ENCODE data around the gene MEN1.
"Not testable (repeated sequence)": the region's sequence is repeated elsewhere in the genome, so short reads cannot be mapped to it uniquely, and the experiment has no call there.

Gene MEN1

GRCh38 chr11:64826578-64827450, 16.5 kb upstream of the MEN1 start:
- no peak for DNase-seq (ENCODE audit: low read depth)

GRCh38 chr11:64826062-64826461, 15.7 kb upstream of the MEN1 start:
- H3K27me3 ChIP-seq (replicated peaks; ENCODE audit: control insufficient read depth, insufficient read depth, low read length) = peaks cover 26% of the 10 kb centered on the region
- no peak overlapping the region for H3K9ac ChIP-seq (ENCODE audit: low read length)
- no peaks in the 10 kb centered on the region for H3K36me3 ChIP-seq (ENCODE audit: control insufficient read depth, insufficient read depth, low read length, severe bottlenecking)
- H3K4me1 ChIP-seq (ENCODE audit: control insufficient read depth, insufficient read depth, low read length) = no peaks in the 10 kb centered on the region
- DNase-seq (ENCODE audit: low read depth) = no peak
- H3K9me3 ChIP-seq (ENCODE audit: control insufficient read depth, low read length) = no peaks in the 10 kb centered on the region
- no peak overlapping the region for H3K4me3 ChIP-seq (ENCODE audit: low read length)

More at GRCh38 chr11:64826578-64827450, 16.5 kb upstream of the MEN1 start:
- Histone ChIP-seq H3K36me3 (ENCODE audit: control insufficient read depth, insufficient read depth, low read length, severe bottlenecking) (no peaks in the 10 kb centered on the region), H3K4me3 (ENCODE audit: low read length) (no peak overlapping the region), H3K27me3 (replicated peaks; ENCODE audit: control insufficient read depth, insufficient read depth, low read length) (peaks cover 26% of the 10 kb centered on the region), H3K4me1 (ENCODE audit: control insufficient read depth, insufficient read depth, low read length) (no peaks in the 10 kb centered on the region), H3K9me3 (ENCODE audit: control insufficient read depth, low read length) (no peaks in the 10 kb centered on the region), H3K9ac (ENCODE audit: low read length) (no peak overlapping the region)

DNA sequence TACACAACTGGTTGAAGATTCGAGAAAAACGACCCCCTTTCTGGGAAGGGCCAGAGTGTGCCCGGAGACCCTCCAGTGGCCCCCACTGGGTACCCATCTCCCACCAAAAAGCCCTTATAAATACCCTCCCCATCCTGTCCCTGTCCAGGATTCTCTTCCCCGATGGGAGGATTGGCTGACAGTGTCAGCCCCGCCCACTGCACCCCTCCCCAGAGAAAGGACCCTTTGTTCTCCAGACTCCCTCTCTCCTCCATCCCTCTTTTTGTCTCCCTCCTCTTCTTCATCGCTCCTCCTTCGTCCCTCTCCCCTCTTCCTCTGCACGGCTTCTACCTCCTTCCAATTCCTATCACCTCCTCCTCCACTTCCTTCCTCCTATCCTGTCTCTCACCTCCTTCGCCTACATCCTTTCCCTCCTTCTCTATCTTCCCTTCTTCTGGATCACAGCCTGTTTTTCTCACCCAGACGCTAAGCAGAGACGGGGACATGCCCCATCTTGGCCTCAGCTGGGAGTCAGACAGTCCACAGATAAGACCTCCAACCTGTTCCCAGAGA, 13.3 kb upstream of the MEN1 start:
- Histone ChIP-seq H3K4me3 (ENCODE audit: low read length) (no peak overlapping the region), H3K36me3 (ENCODE audit: control insufficient read depth, insufficient read depth, low read length, severe bottlenecking) (no peaks in the 10 kb centered on the region), H3K9me3 (ENCODE audit: control insufficient read depth, low read length) (no peaks in the 10 kb centered on the region), H3K9ac (ENCODE audit: low read length) (no peak overlapping the region), H3K4me1 (ENCODE audit: control insufficient read depth, insufficient read depth, low read length) (no peaks in the 10 kb centered on the region), H3K27me3 (replicated peaks; ENCODE audit: control insufficient read depth, insufficient read depth, low read length) (peaks cover 26% of the 10 kb centered on the region)
- no peak for DNase-seq (ENCODE audit: low read depth)

DNA sequence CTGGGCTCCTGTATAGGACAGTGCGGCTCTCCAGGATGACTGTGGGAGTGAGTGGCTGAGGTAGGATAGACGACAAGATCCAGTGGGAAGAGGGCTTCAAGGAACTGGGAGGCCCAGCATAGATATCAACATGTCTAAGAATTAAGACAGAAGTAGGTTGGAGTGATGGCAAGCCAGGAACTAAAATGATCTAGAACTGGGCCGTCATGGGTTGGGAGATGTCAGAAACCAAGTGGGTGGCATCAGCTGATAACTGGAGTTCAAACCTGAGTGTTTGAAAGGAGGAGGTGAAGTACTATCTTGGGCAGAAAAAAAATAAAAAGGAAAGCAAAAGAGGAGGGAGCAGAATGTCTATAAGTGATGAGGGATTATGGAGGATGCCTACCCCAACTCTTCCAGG, 7.1 kb upstream of the MEN1 start:
- H3K27me3 ChIP-seq (replicated peaks; ENCODE audit: control insufficient read depth, insufficient read depth, low read length) = peaks cover 2% of the 10 kb centered on the region
- no peak overlapping the region for H3K9ac ChIP-seq (ENCODE audit: low read length)
- H3K4me1 ChIP-seq (ENCODE audit: control insufficient read depth, insufficient read depth, low read length) = no peaks in the 10 kb centered on the region
- no peaks in the 10 kb centered on the region for H3K36me3 ChIP-seq (ENCODE audit: control insufficient read depth, insufficient read depth, low read length, severe bottlenecking)
- no peak for DNase-seq (ENCODE audit: low read depth)
- H3K4me3 ChIP-seq (ENCODE audit: low read length) = no peak overlapping the region
- no peaks in the 10 kb centered on the region for H3K9me3 ChIP-seq (ENCODE audit: control insufficient read depth, low read length)

DNA sequence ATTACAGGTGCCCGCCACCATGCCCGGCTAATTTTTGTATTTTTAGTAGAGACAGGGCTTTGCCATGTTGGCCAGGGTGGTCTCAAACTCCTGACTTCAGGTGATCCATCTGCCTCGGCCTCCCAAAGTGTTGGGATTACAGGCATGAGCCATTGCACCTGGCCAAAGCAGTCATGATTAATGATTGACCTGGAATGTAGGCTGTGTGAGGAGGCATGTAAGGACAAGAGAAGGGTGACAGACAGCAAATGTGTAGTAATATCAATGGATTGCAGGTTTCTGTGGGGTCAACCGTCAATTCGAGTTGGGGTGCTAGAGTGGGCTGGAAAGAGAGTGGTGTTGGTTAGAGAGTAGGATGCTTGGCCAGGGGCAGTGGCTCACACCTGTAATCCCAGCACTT, 5.1 kb upstream of the MEN1 start:
- not testable (repeated sequence) for H3K9me3 ChIP-seq (ENCODE audit: control insufficient read depth, low read length); H3K9ac ChIP-seq (ENCODE audit: low read length); H3K4me1 ChIP-seq (ENCODE audit: control insufficient read depth, insufficient read depth, low read length); H3K27me3 ChIP-seq (replicated peaks; ENCODE audit: control insufficient read depth, insufficient read depth, low read length); H3K4me3 ChIP-seq (ENCODE audit: low read length); DNase-seq (ENCODE audit: low read depth); H3K36me3 ChIP-seq (ENCODE audit: control insufficient read depth, insufficient read depth, low read length, severe bottlenecking)

GRCh38 chr11:64814712-64815187, 4.4 kb upstream of the MEN1 start:
- no peaks in the 10 kb centered on the region for H3K36me3 ChIP-seq (ENCODE audit: control insufficient read depth, insufficient read depth, low read length, severe bottlenecking)
- no peak for DNase-seq (ENCODE audit: low read depth)

DNA sequence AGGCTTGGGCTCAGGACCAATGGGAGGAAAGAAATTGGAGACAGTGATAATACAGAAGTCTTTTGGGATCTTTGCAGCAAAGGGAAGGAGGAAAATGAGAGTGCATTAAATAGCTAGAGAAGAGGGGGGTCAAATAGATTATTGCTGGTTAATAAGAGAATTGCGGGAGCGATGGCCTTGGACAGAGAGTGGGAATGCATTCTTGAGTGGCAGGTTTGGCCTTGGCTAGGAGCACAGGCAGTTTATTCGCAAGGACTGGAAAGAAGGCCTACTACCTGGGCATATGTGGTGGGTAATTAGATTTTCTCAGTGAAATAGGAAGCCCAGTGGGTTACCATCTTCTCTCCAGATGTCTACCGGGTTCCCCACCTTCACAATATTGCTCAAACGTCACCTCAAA, 3.5 kb upstream of the MEN1 start:
- DNase-seq (ENCODE audit: low read depth) = no peak
- H3K4me3 ChIP-seq (ENCODE audit: low read length) = no peak overlapping the region
- H3K27me3 ChIP-seq (replicated peaks; ENCODE audit: control insufficient read depth, insufficient read depth, low read length) = no peaks in the 10 kb centered on the region
- no peak overlapping the region for H3K9ac ChIP-seq (ENCODE audit: low read length)
- H3K36me3 ChIP-seq (ENCODE audit: control insufficient read depth, insufficient read depth, low read length, severe bottlenecking) = no peaks in the 10 kb centered on the region
- no peaks in the 10 kb centered on the region for H3K9me3 ChIP-seq (ENCODE audit: control insufficient read depth, low read length)
- H3K4me1 ChIP-seq (ENCODE audit: control insufficient read depth, insufficient read depth, low read length) = peaks cover 8% of the 10 kb centered on the region

More at GRCh38 chr11:64814712-64815187, 4.4 kb upstream of the MEN1 start:
- H3K4me3 ChIP-seq (ENCODE audit: low read length) = no peak overlapping the region
- no peaks in the 10 kb centered on the region for H3K9me3 ChIP-seq (ENCODE audit: control insufficient read depth, low read length)
- H3K4me1 ChIP-seq (ENCODE audit: control insufficient read depth, insufficient read depth, low read length) = peaks cover under 1% of the 10 kb centered on the region
- no peak overlapping the region for H3K9ac ChIP-seq (ENCODE audit: low read length)
- no peaks in the 10 kb centered on the region for H3K27me3 ChIP-seq (replicated peaks; ENCODE audit: control insufficient read depth, insufficient read depth, low read length)

DNA sequence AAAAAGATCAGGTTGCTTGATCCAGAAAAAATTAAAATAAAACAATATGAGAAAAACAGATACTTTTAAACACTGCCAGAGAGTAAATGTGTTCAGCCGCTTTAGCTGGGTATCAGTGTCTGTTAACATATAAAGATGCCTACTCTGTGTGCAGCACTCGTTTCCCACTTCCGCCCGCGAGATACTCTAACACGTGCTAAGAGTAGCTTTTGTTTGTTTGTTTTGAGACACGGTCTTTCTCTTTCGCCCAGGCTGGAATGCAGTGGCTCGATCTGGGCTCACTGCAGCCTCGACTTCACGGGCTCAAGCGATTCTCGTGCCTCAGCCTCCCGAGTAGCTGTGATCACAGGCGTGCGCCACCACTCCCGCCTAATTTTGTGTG, 531 bp upstream of the MEN1 start:
- H3K4me3 ChIP-seq (ENCODE audit: low read length) = peak overlapping the region; percentile 86
- H3K36me3 ChIP-seq (ENCODE audit: control insufficient read depth, insufficient read depth, low read length, severe bottlenecking) = peaks cover 16% of the 10 kb centered on the region
- DNase-seq (ENCODE audit: low read depth) = no peak
- H3K4me1 ChIP-seq (ENCODE audit: control insufficient read depth, insufficient read depth, low read length) = peaks cover 8% of the 10 kb centered on the region
- no peaks in the 10 kb centered on the region for H3K27me3 ChIP-seq (replicated peaks; ENCODE audit: control insufficient read depth, insufficient read depth, low read length)
- H3K9ac ChIP-seq (ENCODE audit: low read length) = peak overlapping the region; percentile 89
- H3K9me3 ChIP-seq (ENCODE audit: control insufficient read depth, low read length) = no peaks in the 10 kb centered on the region

DNA sequence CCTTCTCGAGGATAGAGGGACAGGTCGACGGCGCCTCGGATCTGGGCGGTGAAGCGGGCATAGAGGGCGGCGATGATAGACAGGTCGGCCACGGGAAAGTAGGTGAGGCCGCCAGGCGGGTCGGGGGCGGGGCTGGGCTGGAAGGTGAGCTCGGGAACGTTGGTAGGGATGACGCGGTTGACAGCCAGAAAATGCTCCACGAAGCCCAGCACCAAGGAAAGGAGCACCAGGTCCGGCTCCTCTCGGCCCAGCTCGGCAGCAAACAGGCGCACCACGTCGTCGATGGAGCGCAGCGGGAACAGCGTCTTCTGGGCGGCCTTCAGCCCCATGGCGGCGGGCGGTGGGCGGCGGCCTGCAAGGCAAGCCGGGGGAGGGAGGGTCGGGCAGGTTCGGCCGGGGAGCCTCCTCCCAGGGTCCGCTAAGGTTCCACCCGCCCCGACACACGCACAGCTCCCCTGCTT, 540 bp downstream of the MEN1 start:
- Histone ChIP-seq H3K36me3 (ENCODE audit: control insufficient read depth, insufficient read depth, low read length, severe bottlenecking) (peaks cover 24% of the 10 kb centered on the region), H3K4me1 (ENCODE audit: control insufficient read depth, insufficient read depth, low read length) (peaks cover 8% of the 10 kb centered on the region)
- peak; percentile 58 for DNase-seq (ENCODE audit: low read depth)

GRCh38 chr11:64805481-64805880, 4.9 kb downstream of the MEN1 start:
- H3K36me3 ChIP-seq (ENCODE audit: control insufficient read depth, insufficient read depth, low read length, severe bottlenecking) = peaks cover 25% of the 10 kb centered on the region

More for the DNA sequence above, 540 bp downstream of the MEN1 start:
- peak overlapping the region; percentile 89 for H3K9ac ChIP-seq (ENCODE audit: low read length)
- H3K27me3 ChIP-seq (replicated peaks; ENCODE audit: control insufficient read depth, insufficient read depth, low read length) = no peaks in the 10 kb centered on the region
- H3K9me3 ChIP-seq (ENCODE audit: control insufficient read depth, low read length) = no peaks in the 10 kb centered on the region
- H3K4me3 ChIP-seq (ENCODE audit: low read length) = peak overlapping the region; percentile 86

DNA sequence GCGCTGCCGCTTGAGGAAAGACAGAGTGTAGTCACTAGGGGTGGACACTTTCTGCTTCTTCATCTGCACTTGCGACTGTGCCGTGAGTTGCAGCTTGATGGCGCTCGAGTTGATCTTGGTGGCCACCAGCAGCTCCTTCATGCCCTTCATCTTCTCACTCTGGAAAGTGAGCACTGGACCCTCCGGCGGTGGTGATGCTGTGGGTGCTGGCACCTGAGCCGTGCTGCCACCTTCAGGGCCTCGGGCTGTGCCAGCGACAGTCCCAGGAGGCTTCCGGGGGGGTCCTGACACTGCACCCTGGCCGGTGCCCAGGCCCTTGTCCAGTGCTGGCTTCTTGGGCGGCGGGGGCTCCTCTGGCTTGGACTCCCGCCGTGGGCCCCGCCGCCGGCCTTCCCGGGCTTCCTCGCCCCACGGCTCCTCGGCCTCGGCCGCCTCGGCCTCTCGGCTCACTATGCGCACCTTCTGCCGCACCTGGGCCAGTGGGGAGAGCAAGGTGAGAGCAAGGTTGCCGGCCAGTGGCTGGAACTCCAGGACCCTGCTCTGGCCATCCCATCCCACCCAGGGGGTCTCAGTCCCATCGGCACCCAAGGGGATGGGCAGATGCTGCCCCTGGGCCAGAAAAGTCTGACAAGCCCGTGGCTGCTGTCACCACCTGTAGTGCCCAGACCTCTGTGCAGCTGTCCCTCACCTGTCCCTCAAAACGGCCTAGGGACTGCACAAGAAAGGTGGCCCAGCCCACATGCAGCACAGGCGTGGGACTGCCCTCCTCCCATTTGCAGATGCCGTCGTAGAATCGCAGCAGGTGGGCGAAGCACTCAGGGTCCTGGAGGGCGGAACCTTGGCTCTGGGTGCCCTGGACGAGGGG, 5.8 kb downstream of the MEN1 start:
- DNase-seq (ENCODE audit: low read depth) = no peak
- H3K27me3 ChIP-seq (replicated peaks; ENCODE audit: control insufficient read depth, insufficient read depth, low read length) = no peaks in the 10 kb centered on the region
- H3K4me3 ChIP-seq (ENCODE audit: low read length) = no peak overlapping the region

More at GRCh38 chr11:64805481-64805880, 4.9 kb downstream of the MEN1 start:
- Histone ChIP-seq H3K27me3 (replicated peaks; ENCODE audit: control insufficient read depth, insufficient read depth, low read length) (no peaks in the 10 kb centered on the region), H3K9me3 (ENCODE audit: control insufficient read depth, low read length) (no peaks in the 10 kb centered on the region), H3K9ac (ENCODE audit: low read length) (no peak overlapping the region), H3K4me3 (ENCODE audit: low read length) (no peak overlapping the region), H3K4me1 (ENCODE audit: control insufficient read depth, insufficient read depth, low read length) (peaks cover 19% of the 10 kb centered on the region)
- no peak for DNase-seq (ENCODE audit: low read depth)

More for the DNA sequence above, 5.8 kb downstream of the MEN1 start:
- Histone ChIP-seq H3K9me3 (ENCODE audit: control insufficient read depth, low read length) (no peaks in the 10 kb centered on the region), H3K4me1 (ENCODE audit: control insufficient read depth, insufficient read depth, low read length) (peaks cover 18% of the 10 kb centered on the region), H3K9ac (ENCODE audit: low read length) (peak overlapping the region; percentile 85), H3K36me3 (ENCODE audit: control insufficient read depth, insufficient read depth, low read length, severe bottlenecking) (peaks cover 25% of the 10 kb centered on the region)
